Endothelial cell of umbilical vein (primary cell): ENCODE results near the gene ARID1B. TPM values are rescaled to one million over a fixed set of nuclear protein-coding genes. Genes with fewer than 3 reads are reported as not detected.

Source experiments
- BruUV-seq: library from RNA; stranded (reverse); fragments of 400-500 nt; replicated peaks from 2 replicates; lab custom pipeline; 2021; lab: Mats Ljungman, UMichigan
- CTCF ChIA-PET: fragments of 300-600, 350-600 bp; sonication (Branson Sonifier 250); formaldehyde crosslinking; loops from one replicate; lab custom pipeline; 2021; ENCODE audit warnings: antibody characterized with exemption, inconsistent platforms; lab: Charles Lee
- POLR2A ChIA-PET: fragments of 300-600, 350-600 bp; sonication (Branson Sonifier 250); formaldehyde crosslinking; loops from one replicate; lab custom pipeline; 2021; ENCODE audit warnings: antibody characterized with exemption, inconsistent platforms; lab: Charles Lee
- DNase-seq: peaks from one replicate; pipeline ENCODE4 v3.0.0-alpha.2; 2011; ENCODE audit warnings: low read depth, low spot score
- FAIRE-seq: peaks from 2 replicates; lab custom pipeline; 2011; peaks lifted over from hg19 to GRCh38; lab: Jason Lieb, UNC
- H2AFZ ChIP-seq: 2 replicates; pipeline ENCODE4 v1.6.0; 2012; ENCODE audit warnings: low read depth, low read length, control low read depth, inconsistent platforms
- H3K27ac ChIP-seq: 2 replicates; pipeline ENCODE4 v1.5.1; 2011; ENCODE audit warnings: low read depth, mild to moderate bottlenecking, control low read depth, low read length, moderate library complexity; ENCODE audit not compliant: insufficient read depth
- H3K27me3 ChIP-seq, 2 experiments: 2 replicates each; pipeline versions ENCODE4 v1.6.0 to v1.6.1; 2011; ENCODE audit warnings: low read length in 2 of 2, mixed read lengths in 1 of 2; ENCODE audit not compliant: control insufficient read depth in 2 of 2, insufficient read depth in 2 of 2
- H3K36me3 ChIP-seq, 2 experiments: 2 replicates in 1 of 2; 3 replicates in 1 of 2; pipeline ENCODE4 v1.5.1; 2011; ENCODE audit warnings: low read length in 2 of 2, mild to moderate bottlenecking in 1 of 2, moderate library complexity in 1 of 2; ENCODE audit not compliant: control insufficient read depth in 2 of 2, insufficient read depth in 2 of 2; ENCODE audit errors: extremely low read depth in 1 of 2
- H3K4me1 ChIP-seq: 3 replicates; pipeline ENCODE4 v1.5.1; 2011; ENCODE audit warnings: mild to moderate bottlenecking, low read length; ENCODE audit not compliant: control insufficient read depth, insufficient read depth; ENCODE audit errors: extremely low read depth
- H3K4me2 ChIP-seq: 2 replicates; pipeline ENCODE4 v1.6.1; 2011; ENCODE audit warnings: low read length, control low read depth, mixed read lengths; ENCODE audit not compliant: insufficient read depth
- H3K4me3 ChIP-seq, 3 experiments: fragments of 200-600 bp in 1 of 3; sonication (generic), shearing (Covaris generic) in 1 of 3; replicated peaks in 1 of 3; 2 replicates each; pipeline ENCODE4 v1.5.1; 2011 to 2016; ENCODE audit warnings: control low read depth in 3 of 3, low read length in 3 of 3, mild to moderate bottlenecking in 2 of 3, inconsistent platforms in 1 of 3, low read depth in 1 of 3, moderate library complexity in 1 of 3; ENCODE audit not compliant: insufficient read depth in 1 of 3
- H3K79me2 ChIP-seq: 2 replicates; pipeline ENCODE4 v1.6.0; 2012; ENCODE audit warnings: low read length, inconsistent platforms; ENCODE audit not compliant: control insufficient read depth, insufficient read depth
- H3K9ac ChIP-seq: replicated peaks from 2 replicates; pipeline ENCODE3; 2011; ENCODE audit warnings: low read length, control low read depth; ENCODE audit not compliant: insufficient read depth; ENCODE audit errors: extremely low read depth
- H3K9me1 ChIP-seq: replicated peaks from 3 replicates; pipeline ENCODE4 v1.6.0; 2011; ENCODE audit warnings: mild to moderate bottlenecking, low read length; ENCODE audit not compliant: control insufficient read depth, insufficient read depth; ENCODE audit errors: extremely low read depth
- H3K9me3 ChIP-seq: replicated peaks from 2 replicates; pipeline ENCODE4 v1.5.1; 2012; ENCODE audit warnings: low read length, inconsistent platforms; ENCODE audit not compliant: control insufficient read depth, insufficient read depth
- H4K20me1 ChIP-seq: replicated peaks from 2 replicates; pipeline ENCODE3; 2011; ENCODE audit warnings: mild to moderate bottlenecking, low read length; ENCODE audit not compliant: control insufficient read depth, insufficient read depth; ENCODE audit errors: extremely low read depth
- EZH2 ChIP-seq: IDR thresholded peaks from 2 replicates; pipeline ENCODE4 v1.6.1; 2012; ENCODE audit warnings: borderline replicate concordance, low read depth, mild to moderate bottlenecking, moderate library complexity, low read length, inconsistent platforms; ENCODE audit not compliant: severe bottlenecking
- FOS ChIP-seq: IDR thresholded peaks from 2 replicates; pipeline ENCODE4 v1.6.1; 2011; ENCODE audit warnings: mild to moderate bottlenecking, low read length, moderate library complexity, borderline replicate concordance; ENCODE audit not compliant: insufficient read depth
- GATA2 ChIP-seq: IDR thresholded peaks from 2 replicates; pipeline ENCODE4 v1.7.0; 2011; ENCODE audit warnings: low read depth, mild to moderate bottlenecking, moderate library complexity, mixed read lengths, low read length; ENCODE audit not compliant: insufficient read length, insufficient read depth
- JUN ChIP-seq: IDR thresholded peaks from 2 replicates; pipeline ENCODE4 v1.6.1; 2011; ENCODE audit warnings: borderline replicate concordance, low read depth; ENCODE audit not compliant: insufficient read length, insufficient read depth
- MYC ChIP-seq: IDR thresholded peaks from one replicate; pipeline ENCODE4 v1.6.1; 2011; ENCODE audit warnings: mild to moderate bottlenecking, low read depth, low read length
- POLR2A ChIP-seq: IDR thresholded peaks from 2 replicates; pipeline ENCODE4 v1.6.1; 2012; ENCODE audit warnings: low read depth, mild to moderate bottlenecking, control low read depth, low read length
- POLR2AphosphoS5 ChIP-seq: IDR thresholded peaks from 2 replicates; pipeline ENCODE4 v1.6.1; 2012; ENCODE audit warnings: low read depth, mild to moderate bottlenecking, control low read depth, low read length, moderate library complexity; ENCODE audit not compliant: insufficient read depth
- dilution Hi-C: fragments of 300-500 bp; cut with MboI; formaldehyde crosslinking; loops from one replicate; pipeline ENCODE4 v1.15.0; 2019; ENCODE audit warnings: low sequenced_read_pairs; ENCODE audit not compliant: extremely low pct_ligation_motif_present
- intact Hi-C: fragments of 100-400 bp; cut with micrococcal nuclease; formaldehyde crosslinking; loops from one replicate; pipeline ENCODE4 v1.10.0; 2022
- polyA plus RNA-seq, 4 experiments: library from polyadenylated mRNA; depleted of rRNA in 3 of 4; stranded (reverse) in 3 of 4; unstranded in 1 of 4; fragments of >200 nt; gene quantifications; 2 replicates each; pipeline versions ENCODE4 v1.2.1 to v1.2.3, GENCODE V29; 2011 to 2012; ENCODE audit warnings: missing spikeins in 1 of 4
- total RNA-seq: library from RNA; stranded (reverse); gene quantifications from 2 replicates; pipeline ENCODE4 v1.2.3, GENCODE V29; 2021
- TF ChIP-seq, protein P1 (sequence below): IDR thresholded peaks from 2 replicates; pipeline ENCODE4 v1.6.1; 2011; ENCODE audit not compliant: insufficient read depth, insufficient read length
- TF ChIP-seq, protein P2 (sequence below), 2 donors: IDR thresholded peaks; 1 replicate in 1 of 2; 2 replicates in 1 of 2; pipeline ENCODE4 v1.5.1; 2011; ENCODE audit warnings: low read length in 2 of 2, mild to moderate bottlenecking in 2 of 2, moderate library complexity in 2 of 2, control low read depth in 1 of 2, inconsistent platforms in 1 of 2, low read depth in 1 of 2; ENCODE audit not compliant: insufficient read depth in 1 of 2; ENCODE audit errors: extremely low read depth in 1 of 2

Gene ARID1B
- total and polyA plus RNA-seq, 2 donors (not counting 3 experiments of a cell fraction or from before 2014, with no cell fraction given): 21.8 to 89.5 TPM

DNA sequence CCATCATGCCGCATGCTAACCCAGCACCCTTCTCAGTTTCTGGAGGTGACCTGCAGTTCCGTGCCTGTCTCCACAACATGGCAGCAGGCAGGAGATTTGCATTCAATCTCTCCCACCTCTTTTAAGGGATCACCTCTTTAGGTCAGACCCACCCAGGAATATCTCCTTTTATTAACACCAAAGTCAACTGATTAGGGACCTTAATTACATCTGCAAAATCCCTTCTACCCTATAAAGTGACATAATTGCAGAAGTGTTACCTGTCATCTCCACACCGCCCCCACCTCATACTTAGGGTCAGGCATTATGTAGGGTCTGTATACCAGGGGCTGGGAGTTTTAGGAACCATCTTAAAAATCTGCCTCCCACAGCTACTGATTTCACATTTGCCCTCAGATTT is 278.7 kb downstream of the ARID1B start:
- CTCF ChIA-PET: interaction anchor here (0.8 to 2.9 kb wide), 4 partner anchors 10 to 128 kb away, joined by 3 to 19 read pairs (median 4); no protein-coding TSS in a partner anchor
- H3K27ac ChIP-seq: no peak overlapping the region
- no peak for FAIRE-seq

More for the DNA sequence above, 278.7 kb downstream of the ARID1B start:
- Histone ChIP-seq H3K9me1 (no peaks in the 10 kb centered on the region), H4K20me1 (no peaks in the 10 kb centered on the region), H3K27me3 (no peaks in the 10 kb centered on the region), H3K4me2 (no peak overlapping the region), H2AFZ (no peak overlapping the region), H3K4me3 (no peak overlapping the region), H3K9ac (no peak overlapping the region), H3K79me2 (no peaks in the 10 kb centered on the region), H3K9me3 (no peaks in the 10 kb centered on the region), H3K4me1 (peaks cover 10% of the 10 kb centered on the region), H3K36me3 (no peaks in the 10 kb centered on the region)
- TF ChIP-seq FOS (no peak), MYC (no peak), POLR2A (no peak), EZH2 (no peak), POLR2AphosphoS5 (no peak), GATA2 (no peak), JUN (no peak)
- TF ChIP-seq, protein P1, sequence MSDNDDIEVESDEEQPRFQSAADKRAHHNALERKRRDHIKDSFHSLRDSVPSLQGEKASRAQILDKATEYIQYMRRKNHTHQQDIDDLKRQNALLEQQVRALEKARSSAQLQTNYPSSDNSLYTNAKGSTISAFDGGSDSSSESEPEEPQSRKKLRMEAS: no peak
- TF ChIP-seq, protein P2, sequence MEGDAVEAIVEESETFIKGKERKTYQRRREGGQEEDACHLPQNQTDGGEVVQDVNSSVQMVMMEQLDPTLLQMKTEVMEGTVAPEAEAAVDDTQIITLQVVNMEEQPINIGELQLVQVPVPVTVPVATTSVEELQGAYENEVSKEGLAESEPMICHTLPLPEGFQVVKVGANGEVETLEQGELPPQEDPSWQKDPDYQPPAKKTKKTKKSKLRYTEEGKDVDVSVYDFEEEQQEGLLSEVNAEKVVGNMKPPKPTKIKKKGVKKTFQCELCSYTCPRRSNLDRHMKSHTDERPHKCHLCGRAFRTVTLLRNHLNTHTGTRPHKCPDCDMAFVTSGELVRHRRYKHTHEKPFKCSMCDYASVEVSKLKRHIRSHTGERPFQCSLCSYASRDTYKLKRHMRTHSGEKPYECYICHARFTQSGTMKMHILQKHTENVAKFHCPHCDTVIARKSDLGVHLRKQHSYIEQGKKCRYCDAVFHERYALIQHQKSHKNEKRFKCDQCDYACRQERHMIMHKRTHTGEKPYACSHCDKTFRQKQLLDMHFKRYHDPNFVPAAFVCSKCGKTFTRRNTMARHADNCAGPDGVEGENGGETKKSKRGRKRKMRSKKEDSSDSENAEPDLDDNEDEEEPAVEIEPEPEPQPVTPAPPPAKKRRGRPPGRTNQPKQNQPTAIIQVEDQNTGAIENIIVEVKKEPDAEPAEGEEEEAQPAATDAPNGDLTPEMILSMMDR (IDR thresholded peaks at IDR 0.05; ENCODE audit: extremely low read depth in 1 of 2, insufficient read depth in 1 of 2, low read depth in 1 of 2, low read length in 2 of 2): no peak
- POLR2A ChIA-PET: no interaction called here
- no TSS peak for BruUV-seq
- dilution Hi-C loops (no loop called here), intact Hi-C loops (no loop called here)
- no peak for DNase-seq
